Activated T-helper 2 cell treated with anti-CD3 and anti-CD28 coated beads, Interferon-gamma antibody, Interleukin-2, Interleukin-4, amounts not matched to agents 10 μg/mL and 5 μg/mL and 100 μg/mL, durations not matched to agents 14 hours and 24 hours and 36 hours (primary cell): ENCODE measurements around the gene ARMC12. TPM values are rescaled to one million over a fixed set of nuclear protein-coding genes. Genes with fewer than 3 reads are reported as not detected.

ENCODE experiments used
- DNase-seq: peaks from one replicate; pipeline ENCODE4 v3.0.0; 2021; ENCODE audit warnings: low spot score
- H3K27ac Mint-ChIP-seq: one replicate; pipeline ENCODE4 v1.8.0; 2021; ENCODE audit warnings: mixed read lengths
- H3K27me3 Mint-ChIP-seq: one replicate; pipeline ENCODE4 v1.8.0; 2021; ENCODE audit warnings: low read depth, mixed read lengths
- H3K36me3 Mint-ChIP-seq: one replicate; pipeline ENCODE4 v1.8.0; 2021; ENCODE audit warnings: low read depth, mixed read lengths
- H3K4me1 Mint-ChIP-seq: one replicate; pipeline ENCODE4 v1.8.0; 2021; ENCODE audit warnings: low read depth, mixed read lengths
- H3K4me3 Mint-ChIP-seq: one replicate; pipeline ENCODE4 v1.8.0; 2021; ENCODE audit warnings: low read depth, mild to moderate bottlenecking, moderate library complexity, mixed read lengths
- H3K9me3 Mint-ChIP-seq: one replicate; pipeline ENCODE4 v1.8.0; 2021; ENCODE audit warnings: mixed read lengths
- intact Hi-C: fragments of 100-400 bp; cut with micrococcal nuclease; formaldehyde crosslinking; loops from one replicate; pipeline ENCODE4 v1.15.1; 2023
- total RNA-seq: library from RNA; stranded (reverse); gene quantifications from 2 replicates; pipeline ENCODE4 v1.2.3, GENCODE V29; 2022

Gene ARMC12
- total RNA-seq, 1 donor from 2014 or later, result 0.89 TPM

DNA sequence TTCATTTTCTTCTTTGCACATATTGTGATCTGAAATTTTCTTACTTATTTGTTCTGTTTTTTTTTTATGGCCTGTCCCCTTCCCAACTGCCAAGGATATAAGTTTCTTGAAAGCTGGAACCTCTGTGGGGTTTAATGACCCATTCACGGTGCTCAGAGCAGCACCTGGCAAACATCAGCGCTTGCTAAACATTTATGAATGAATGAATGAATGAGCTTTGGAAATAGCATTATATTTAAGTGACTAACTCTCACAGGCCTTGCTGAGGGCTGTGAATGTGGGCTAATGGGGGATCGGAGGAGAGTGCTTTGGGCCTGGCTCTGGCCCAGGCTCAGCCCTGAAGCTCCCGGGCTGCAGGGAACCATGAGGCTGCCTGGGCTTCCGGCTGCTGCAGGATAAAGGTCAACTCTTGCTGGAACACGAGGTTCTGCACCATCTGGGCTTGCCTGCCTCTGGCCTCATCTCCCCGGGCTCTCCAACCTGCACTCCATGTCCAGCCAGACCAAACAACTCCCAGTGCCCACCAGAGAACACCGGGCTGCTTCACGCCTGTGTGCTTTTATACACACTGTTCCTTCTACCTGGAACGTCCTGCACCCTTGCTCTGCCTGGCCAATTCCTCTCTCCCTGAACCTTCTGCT, 14.6 kb upstream of the ARMC12 start:
- intact Hi-C loops, result no loop called here
- no peaks in the 10 kb centered on the region for H3K9me3 Mint-ChIP-seq
- H3K4me3 Mint-ChIP-seq, result no peak overlapping the region
- no peak for DNase-seq
- peaks cover 63% of the 10 kb centered on the region for H3K4me1 Mint-ChIP-seq
- no peaks in the 10 kb centered on the region for H3K36me3 Mint-ChIP-seq
- no peak overlapping the region for H3K27ac Mint-ChIP-seq
- no peaks in the 10 kb centered on the region for H3K27me3 Mint-ChIP-seq

DNA sequence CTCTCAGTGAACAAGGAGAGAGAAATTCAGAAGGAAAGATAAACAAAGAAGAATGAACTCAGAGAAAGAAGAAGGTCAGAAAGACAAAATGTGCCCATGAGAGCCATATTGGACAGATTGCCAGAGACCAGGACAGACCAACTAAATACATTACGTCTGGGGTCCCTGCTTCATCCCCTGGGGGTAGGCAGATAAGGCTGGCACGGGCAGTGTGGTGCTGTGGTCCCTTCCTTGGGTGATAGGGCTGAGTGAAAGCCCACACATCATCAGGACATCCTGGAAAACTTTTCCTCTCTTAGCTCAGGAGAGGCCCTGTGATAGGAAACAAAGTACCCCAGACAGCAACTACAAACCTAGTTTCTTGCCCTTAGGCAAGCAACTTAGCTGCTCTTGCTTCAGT, 13.2 kb upstream of the ARMC12 start:
- H3K9me3 Mint-ChIP-seq, result no peaks in the 10 kb centered on the region
- H3K27ac Mint-ChIP-seq, result no peak overlapping the region
- intact Hi-C loops, result no loop called here
- H3K4me1 Mint-ChIP-seq, result peaks cover 57% of the 10 kb centered on the region
- no peak overlapping the region for H3K4me3 Mint-ChIP-seq
- DNase-seq, result no peak
- H3K36me3 Mint-ChIP-seq, result no peaks in the 10 kb centered on the region
- no peaks in the 10 kb centered on the region for H3K27me3 Mint-ChIP-seq

DNA sequence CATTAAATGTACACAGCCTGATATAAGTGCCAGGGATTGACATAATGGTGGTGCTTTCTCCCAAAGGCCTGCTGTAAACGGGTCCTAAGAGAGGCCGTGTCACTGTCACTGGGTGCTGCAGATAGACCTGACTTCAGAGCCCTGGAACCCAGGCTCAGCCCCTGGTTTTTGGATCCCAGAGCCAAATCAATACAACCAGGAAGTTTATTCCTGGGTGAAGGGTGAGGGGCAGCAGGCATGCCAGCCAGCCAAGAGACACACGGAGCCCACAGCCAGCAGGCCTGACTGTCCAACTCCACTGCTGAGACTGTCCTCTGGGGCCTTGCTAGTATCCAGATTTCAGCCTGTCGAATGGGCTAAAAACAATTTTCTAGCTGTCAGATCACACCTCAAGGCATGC, 12.8 kb upstream of the ARMC12 start:
- Mint-ChIP-seq H3K4me1 (peaks cover 56% of the 10 kb centered on the region), H3K9me3 (no peaks in the 10 kb centered on the region), H3K27ac (no peak overlapping the region), H3K27me3 (no peaks in the 10 kb centered on the region), H3K4me3 (no peak overlapping the region), H3K36me3 (no peaks in the 10 kb centered on the region)
- intact Hi-C loops, result no loop called here
- DNase-seq, result no peak

DNA sequence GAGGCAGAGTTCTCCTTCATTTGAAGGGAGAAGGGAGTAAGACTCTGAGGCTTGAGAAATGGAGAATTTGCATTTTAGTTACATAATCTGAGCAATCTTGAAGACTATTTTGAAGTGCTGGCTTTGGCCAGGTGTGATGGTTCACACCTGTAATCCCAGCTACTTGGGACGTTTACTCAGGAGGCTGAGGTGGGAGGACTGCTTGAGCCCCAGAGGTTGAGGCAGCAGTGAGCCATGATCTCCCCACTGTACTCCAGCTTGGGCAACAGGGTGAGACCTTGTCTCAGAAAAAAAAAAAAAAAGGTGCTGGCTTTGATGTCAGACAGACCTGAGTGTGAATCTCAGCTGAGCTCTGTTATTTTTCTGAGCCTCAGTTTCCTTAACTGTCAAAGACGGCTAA, 12.4 kb upstream of the ARMC12 start:
- peaks cover 57% of the 10 kb centered on the region for H3K4me1 Mint-ChIP-seq
- H3K9me3 Mint-ChIP-seq, result no peaks in the 10 kb centered on the region
- intact Hi-C loops, result no loop called here
- DNase-seq, result no peak
- no peak overlapping the region for H3K27ac Mint-ChIP-seq
- H3K4me3 Mint-ChIP-seq, result no peak overlapping the region
- H3K36me3 Mint-ChIP-seq, result no peaks in the 10 kb centered on the region
- no peaks in the 10 kb centered on the region for H3K27me3 Mint-ChIP-seq

DNA sequence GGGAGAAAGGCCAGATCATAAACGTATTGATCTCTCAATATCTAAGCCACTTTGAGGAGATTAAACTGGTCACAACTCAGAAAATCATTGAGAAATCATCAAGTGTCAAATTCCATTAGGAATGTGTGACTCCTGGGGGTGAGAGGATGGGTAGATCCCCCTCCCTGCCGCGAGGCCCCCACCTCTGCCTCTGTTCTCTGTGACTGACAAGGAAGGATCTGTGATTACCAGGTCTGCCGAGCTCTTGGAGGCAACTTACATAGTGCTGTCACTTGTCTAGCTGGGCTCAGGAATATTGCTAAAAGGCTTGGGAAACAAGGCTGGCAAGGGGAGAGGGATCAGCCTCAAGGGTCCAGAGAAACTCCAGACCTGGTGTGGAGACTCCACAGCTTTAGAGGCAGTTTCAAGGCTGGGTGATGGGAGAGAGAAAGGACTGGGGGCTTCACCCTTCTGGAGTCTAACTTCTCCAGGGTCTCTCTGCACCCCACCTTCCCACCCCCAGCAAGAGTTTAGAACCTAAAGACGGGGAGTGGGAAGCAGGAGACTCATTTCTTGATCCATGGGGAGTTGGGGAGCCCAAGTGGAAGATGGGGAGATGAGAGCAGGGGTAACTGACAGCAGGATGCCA, 11.6 kb upstream of the ARMC12 start:
- no peaks in the 10 kb centered on the region for H3K36me3 Mint-ChIP-seq
- H3K9me3 Mint-ChIP-seq, result no peaks in the 10 kb centered on the region
- H3K27me3 Mint-ChIP-seq, result no peaks in the 10 kb centered on the region
- H3K4me1 Mint-ChIP-seq, result peaks cover 56% of the 10 kb centered on the region
- peak overlapping the region; percentile 19 for H3K4me3 Mint-ChIP-seq
- no peak for DNase-seq
- H3K27ac Mint-ChIP-seq, result peak overlapping the region; percentile 31
- intact Hi-C loops, result no loop called here

DNA sequence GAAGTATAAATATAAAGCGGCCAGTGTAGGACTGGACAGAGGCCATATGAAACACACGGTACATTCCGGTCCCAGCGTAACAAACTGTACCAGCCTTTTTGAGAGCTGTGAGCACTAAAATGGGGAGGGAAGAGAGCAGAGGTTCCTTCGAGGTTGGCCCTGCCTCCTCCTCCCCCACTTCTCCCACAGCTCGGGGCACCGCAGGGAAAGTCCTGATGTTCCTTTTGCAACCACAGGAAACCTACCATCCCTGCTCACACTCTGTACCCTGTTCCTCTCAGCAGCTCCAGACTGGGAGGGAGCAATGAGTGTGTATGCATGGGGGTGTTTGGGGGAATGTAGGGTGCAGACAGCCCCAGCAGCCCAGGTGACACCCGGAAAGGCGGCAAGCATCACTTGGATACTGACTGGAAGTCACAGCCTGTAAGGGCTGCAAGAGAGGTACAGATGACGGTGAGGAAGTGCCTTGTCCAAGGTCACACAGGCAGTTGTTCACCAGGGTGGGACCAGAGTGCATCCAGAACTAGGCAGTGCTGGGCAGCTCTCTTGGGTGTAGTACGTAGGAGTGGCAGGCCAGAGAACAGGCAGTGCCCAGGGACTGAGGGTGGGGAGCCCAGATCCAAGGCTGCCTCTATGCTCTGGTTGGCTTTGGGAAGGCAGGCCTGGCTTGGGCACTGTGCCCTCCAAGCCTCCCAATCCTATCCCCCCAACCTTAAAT, 11.0 kb upstream of the ARMC12 start:
- H3K4me1 Mint-ChIP-seq, result peaks cover 53% of the 10 kb centered on the region
- intact Hi-C loops, result no loop called here
- no peak for DNase-seq

DNA sequence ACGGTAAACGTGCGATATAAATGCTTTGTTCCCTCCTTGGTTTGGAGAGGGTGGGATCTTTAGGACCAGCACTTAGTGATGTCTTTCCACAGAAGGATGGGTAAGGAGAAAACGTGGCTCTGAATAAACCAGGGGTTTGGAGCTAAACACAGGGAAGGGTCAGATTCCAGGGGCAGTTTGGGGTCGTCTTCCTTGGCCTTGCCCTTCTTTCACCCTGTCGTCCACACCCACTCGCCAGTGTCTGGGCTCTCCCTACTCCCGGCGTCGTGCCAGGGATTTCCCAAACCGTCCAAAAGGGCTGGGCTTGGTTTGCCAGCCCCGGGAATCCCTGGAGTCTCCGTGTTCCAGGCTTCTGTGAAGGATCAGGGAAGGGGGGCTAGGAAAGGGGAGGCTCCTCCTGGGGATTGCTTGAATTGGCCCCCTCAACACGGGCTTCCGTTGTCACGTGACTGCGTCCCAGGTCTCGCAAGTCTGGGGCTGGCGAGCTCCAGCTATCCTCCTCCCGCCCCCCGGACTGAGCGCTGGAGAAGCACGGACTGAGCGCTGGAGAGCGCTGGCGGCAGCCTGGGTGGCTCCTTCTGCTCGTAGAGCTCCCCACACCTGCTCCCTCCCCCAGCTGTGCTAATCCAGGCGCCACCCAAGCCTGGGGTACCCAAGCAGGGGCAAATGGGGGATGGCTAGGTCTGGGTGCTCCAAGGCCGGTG, 9.4 kb upstream of the ARMC12 start:
- DNase-seq, result no peak
- Mint-ChIP-seq H3K4me1 (peaks cover 58% of the 10 kb centered on the region), H3K27me3 (no peaks in the 10 kb centered on the region), H3K9me3 (no peaks in the 10 kb centered on the region), H3K27ac (peak overlapping the region; percentile 85), H3K36me3 (no peaks in the 10 kb centered on the region), H3K4me3 (peak overlapping the region; percentile 59)
- intact Hi-C loops, result no loop called here

More for the DNA sequence above, 11.0 kb upstream of the ARMC12 start:
- Mint-ChIP-seq H3K4me3 (peak overlapping the region; percentile 59), H3K36me3 (no peaks in the 10 kb centered on the region), H3K9me3 (no peaks in the 10 kb centered on the region), H3K27me3 (no peaks in the 10 kb centered on the region), H3K27ac (peak overlapping the region; percentile 85)

DNA sequence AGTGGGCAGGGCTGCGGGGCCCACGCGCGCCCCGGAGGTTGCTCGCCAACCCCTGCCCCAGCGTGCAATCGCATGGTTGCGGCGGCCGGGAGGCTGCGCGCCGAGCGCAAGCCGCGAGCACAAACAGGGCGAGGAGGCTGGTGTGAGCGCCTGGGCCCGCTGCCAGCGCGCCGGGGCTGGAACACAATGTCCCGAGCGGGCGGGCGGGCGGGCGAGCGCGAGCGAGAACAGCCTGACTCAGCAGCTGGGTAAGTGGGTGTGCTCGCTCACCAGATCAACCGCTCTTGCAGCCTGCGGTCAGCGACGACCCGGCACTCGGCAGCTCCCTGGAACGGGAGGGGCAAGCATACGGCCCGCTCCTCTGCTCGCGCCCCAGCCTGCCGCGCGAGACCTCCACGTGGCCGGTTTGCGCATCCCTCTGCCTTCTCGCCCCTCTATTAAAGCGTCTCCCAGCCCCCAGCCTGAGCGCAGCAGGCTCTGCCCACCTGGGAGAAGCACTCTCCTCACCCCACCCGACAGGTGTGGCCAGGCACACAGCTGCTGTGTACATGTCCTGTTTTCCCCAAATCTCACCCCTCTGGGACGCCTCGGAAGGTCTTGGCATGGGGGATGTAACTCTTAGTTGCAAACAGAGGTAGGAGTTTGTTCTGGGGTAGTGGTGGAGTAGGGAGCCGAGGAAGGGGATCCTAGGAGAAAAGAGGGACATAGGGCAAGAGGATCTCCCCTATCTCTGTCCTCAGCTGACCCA, 8.7 kb upstream of the ARMC12 start:
- peak overlapping the region; percentile 93 for H3K27ac Mint-ChIP-seq
- H3K36me3 Mint-ChIP-seq, result no peaks in the 10 kb centered on the region
- H3K9me3 Mint-ChIP-seq, result no peaks in the 10 kb centered on the region
- peaks cover 66% of the 10 kb centered on the region for H3K4me1 Mint-ChIP-seq
- DNase-seq, result peak; percentile 86
- intact Hi-C loops, result loop anchor here (1.0 kb wide), 3 partner anchors 9 to 47 kb away; no protein-coding TSS in a partner anchor
- H3K27me3 Mint-ChIP-seq, result no peaks in the 10 kb centered on the region
- H3K4me3 Mint-ChIP-seq, result peak overlapping the region; percentile 64

DNA sequence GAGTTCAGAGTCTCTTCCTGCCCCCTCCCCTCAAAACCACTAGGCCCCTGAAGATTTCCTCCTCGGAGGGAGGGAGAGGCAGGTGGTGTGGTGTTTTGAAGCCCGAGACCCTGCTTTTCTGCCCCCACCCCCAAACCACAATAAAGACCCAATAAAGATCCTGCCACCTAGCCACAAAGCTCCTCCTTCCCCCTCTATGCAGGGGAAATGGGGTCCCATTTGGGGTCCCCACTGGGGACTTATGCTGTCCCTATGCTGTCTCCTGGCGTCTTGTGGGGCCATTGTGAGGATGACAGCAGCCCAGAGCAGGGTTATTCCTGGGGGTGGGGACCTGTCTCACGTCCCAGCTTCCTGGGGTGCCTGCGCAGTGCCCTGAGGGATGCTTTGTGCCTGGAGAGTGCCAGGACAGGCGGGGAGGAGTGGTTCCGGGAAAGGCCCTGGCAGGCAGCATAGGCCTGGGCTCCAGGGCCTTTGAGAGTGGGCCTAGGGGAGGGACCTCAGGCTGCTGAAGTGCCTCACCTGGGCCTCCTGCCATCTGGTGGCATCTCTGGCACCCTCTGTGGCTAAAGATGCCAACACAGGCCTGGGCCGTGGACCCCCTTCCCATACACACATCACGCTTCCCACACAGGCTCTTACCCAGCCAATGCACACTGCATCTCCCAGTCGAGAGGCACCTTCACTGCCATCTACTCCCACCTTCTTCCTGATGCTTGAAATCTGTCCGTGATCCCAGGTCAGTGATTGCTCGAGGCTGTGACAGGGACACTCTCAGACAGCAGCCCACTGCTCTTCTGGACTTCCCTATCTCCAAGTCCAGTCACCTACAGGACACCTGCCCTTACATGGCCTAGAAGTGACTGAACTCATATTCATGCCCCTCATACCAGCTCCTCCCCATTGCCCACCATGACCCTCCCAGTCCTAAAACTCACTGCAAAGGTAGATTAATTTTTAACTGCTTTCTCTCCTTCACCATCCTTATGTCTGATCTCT, 7.9 kb upstream of the ARMC12 start:
- Mint-ChIP-seq H3K9me3 (no peaks in the 10 kb centered on the region), H3K4me1 (peaks cover 69% of the 10 kb centered on the region), H3K4me3 (peak overlapping the region; percentile 20), H3K36me3 (no peaks in the 10 kb centered on the region), H3K27me3 (no peaks in the 10 kb centered on the region), H3K27ac (peak overlapping the region; percentile 93)
- intact Hi-C loops, result loop anchor here (1.0 kb wide), 3 partner anchors 10 to 48 kb away; no protein-coding TSS in a partner anchor
- no peak for DNase-seq

DNA sequence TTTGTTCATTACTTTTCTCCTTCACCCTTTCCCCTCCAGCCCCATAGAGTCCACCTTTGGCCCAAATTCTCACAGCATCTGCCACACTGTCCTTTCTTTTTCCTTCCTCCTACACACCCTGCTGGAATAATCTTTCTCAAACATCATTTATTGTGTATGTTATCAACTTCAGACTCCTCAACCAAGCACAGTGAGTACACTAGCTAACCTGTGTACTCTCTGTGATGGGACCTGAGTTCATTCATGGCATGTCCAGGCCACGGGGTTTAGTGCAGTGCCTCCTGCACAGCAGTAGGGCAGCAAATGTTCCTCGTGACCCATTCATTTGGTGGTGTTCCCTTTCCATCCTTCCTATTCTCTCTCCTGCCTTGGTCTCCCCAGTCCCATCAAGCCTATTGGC, 7.1 kb upstream of the ARMC12 start:
- H3K4me1 Mint-ChIP-seq, result peaks cover 66% of the 10 kb centered on the region
- H3K9me3 Mint-ChIP-seq, result no peaks in the 10 kb centered on the region
- peak overlapping the region; percentile 20 for H3K4me3 Mint-ChIP-seq
- no peaks in the 10 kb centered on the region for H3K36me3 Mint-ChIP-seq
- H3K27me3 Mint-ChIP-seq, result no peaks in the 10 kb centered on the region
- intact Hi-C loops, result loop anchor here (5.0 kb wide), 1 partner anchor 427 kb away; no protein-coding TSS in a partner anchor
- H3K27ac Mint-ChIP-seq, result peak overlapping the region; percentile 76
- DNase-seq, result no peak

DNA sequence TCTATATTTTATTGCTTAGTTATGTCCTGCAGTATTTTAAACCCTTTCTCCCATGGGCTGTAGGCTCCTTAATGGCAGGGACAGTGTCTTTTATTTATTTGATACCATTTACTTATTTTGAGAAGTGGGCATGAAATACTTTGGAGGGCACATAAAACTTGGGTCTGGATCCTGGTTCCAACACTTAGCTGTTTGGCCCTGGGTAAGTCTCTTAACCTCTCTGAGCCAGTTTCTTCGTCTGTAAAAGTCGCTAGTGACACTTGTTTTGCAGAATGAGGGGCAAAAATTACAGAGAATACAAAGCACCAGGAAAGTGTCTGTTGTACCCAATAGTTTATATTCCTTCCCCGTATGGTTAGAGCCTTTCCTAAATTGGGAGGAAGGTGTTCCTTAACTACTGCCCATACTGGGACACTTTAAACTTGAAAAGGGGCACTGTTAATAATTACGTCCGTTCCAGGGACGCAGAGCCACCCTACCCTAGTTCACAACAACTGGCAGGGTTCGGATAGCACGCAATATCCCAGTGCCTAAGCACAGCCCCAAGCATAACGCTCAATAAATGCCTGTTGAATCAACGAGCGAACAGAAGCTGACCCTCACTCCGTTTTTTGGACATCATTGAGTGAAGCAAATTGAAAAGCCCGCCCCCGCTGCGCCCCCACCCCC, 6.0 kb upstream of the ARMC12 start:
- H3K27me3 Mint-ChIP-seq, result no peaks in the 10 kb centered on the region

More for the DNA sequence above, 6.0 kb upstream of the ARMC12 start:
- peak overlapping the region; percentile 86 for H3K27ac Mint-ChIP-seq
- intact Hi-C loops, result loop anchor here (5.0 kb wide), 1 partner anchor 429 kb away; no protein-coding TSS in a partner anchor
- no peaks in the 10 kb centered on the region for H3K36me3 Mint-ChIP-seq
- H3K4me1 Mint-ChIP-seq, result peaks cover 62% of the 10 kb centered on the region
- DNase-seq, result no peak
- H3K9me3 Mint-ChIP-seq, result no peaks in the 10 kb centered on the region
- H3K4me3 Mint-ChIP-seq, result peak overlapping the region; percentile 82
